CD4-positive, alpha-beta T cell (primary cell): ENCODE data around the gene NANOS2. TPM values are rescaled to one million over a fixed set of nuclear protein-coding genes. Genes with fewer than 3 reads are reported as not detected.

Experiments
- ATAC-seq: fragments of 200-7000 bp; cut with Tn5 transposase; one replicate; pipeline ENCODE4 v1.10.0; 2022; ENCODE audit warnings: mild to moderate bottlenecking; ENCODE audit not compliant: poor library complexity
- CTCF ChIA-PET: fragments of 350-600 bp; sonication (Branson Sonifier 250); formaldehyde crosslinking; loops from one replicate; lab custom pipeline; 2021; ENCODE audit warnings: antibody characterized with exemption, inconsistent platforms; lab: Charles Lee
- POLR2A ChIA-PET: fragments of 350-600 bp; sonication (Branson Sonifier 250); formaldehyde crosslinking; loops from one replicate; lab custom pipeline; 2021; ENCODE audit warnings: antibody characterized with exemption, inconsistent platforms; lab: Charles Lee
- DNase-seq, 14 experiments: peaks; one replicate each; pipeline ENCODE4 v3.0.0-alpha.2; 2013 to 2020; ENCODE audit warnings: mixed read lengths in 2 of 14
- H3K27ac ChIP-seq, 2 donors: one replicate each; pipeline versions ENCODE4 v1.5.1 to v1.7.0; 2013; ENCODE audit warnings: low read length in 2 of 2, low read depth in 1 of 2, mild to moderate bottlenecking in 1 of 2
- H3K27me3 ChIP-seq, 2 experiments: 1 replicate in 1 of 2; 2 replicates in 1 of 2; pipeline versions ENCODE4 v1.6.1 to v1.7.0; 2013; ENCODE audit warnings: low read length in 2 of 2, control low read depth in 1 of 2, mild to moderate bottlenecking in 1 of 2, moderate library complexity in 1 of 2; ENCODE audit not compliant: insufficient read depth in 2 of 2, control insufficient read depth in 1 of 2
- H3K36me3 ChIP-seq: one replicate; pipeline ENCODE4 v1.6.1; 2013; ENCODE audit warnings: low read length, control low read depth; ENCODE audit not compliant: insufficient read depth
- H3K4me1 ChIP-seq: one replicate; pipeline ENCODE4 v1.6.1; 2013; ENCODE audit warnings: low read length, control low read depth; ENCODE audit not compliant: insufficient read depth
- H3K4me3 ChIP-seq: one replicate; pipeline ENCODE4 v1.5.1; 2013; ENCODE audit warnings: mild to moderate bottlenecking, low read length, moderate library complexity
- H3K9me3 ChIP-seq, 2 experiments: 1 replicate in 1 of 2; 2 replicates in 1 of 2; pipeline versions ENCODE4 v1.6.1 to v1.7.0; 2013; ENCODE audit warnings: low read length in 2 of 2, mild to moderate bottlenecking in 2 of 2, control low read depth in 1 of 2, moderate library complexity in 1 of 2; ENCODE audit not compliant: control insufficient read depth in 1 of 2, insufficient read depth in 1 of 2
- H3K27ac Mint-ChIP-seq: one replicate; pipeline ENCODE4 v1.8.0; 2020; ENCODE audit warnings: mixed read lengths
- H3K27me3 Mint-ChIP-seq: one replicate; pipeline ENCODE4 v1.8.0; 2021; ENCODE audit warnings: mixed read lengths
- H3K36me3 Mint-ChIP-seq: one replicate; pipeline ENCODE4 v1.8.0; 2021; ENCODE audit warnings: low read depth, mixed read lengths
- H3K4me1 Mint-ChIP-seq: one replicate; pipeline ENCODE4 v1.8.0; 2021; ENCODE audit warnings: low read depth, mixed read lengths
- H3K4me3 Mint-ChIP-seq: one replicate; pipeline ENCODE4 v1.8.0; 2020; ENCODE audit warnings: mild to moderate bottlenecking, mixed read lengths
- H3K9me3 Mint-ChIP-seq: one replicate; pipeline ENCODE4 v1.8.0; 2020; ENCODE audit warnings: mixed read lengths
- intact Hi-C, 2 experiments: fragments of 100-400 bp; cut with DNase I in 1 of 2; cut with micrococcal nuclease in 1 of 2; formaldehyde crosslinking; loops; one replicate each; pipeline versions ENCODE4 v1.15.1 to v1.9.0; 2023 to 2025; cut with DNase I, micrococcal nuclease
- total RNA-seq, 174 experiments: library from RNA in 2 of 174; stranded (reverse) in 2 of 174; gene quantifications; one replicate each; pipeline ENCODE4 v1.2.3 and lab custom pipeline; 2021 to 2026
- TF ChIP-seq, protein P1 (sequence below): fragments of 200-600 bp; IDR thresholded peaks from one replicate; pipeline ENCODE4 v1.8.0; 2022; ENCODE audit warnings: antibody characterized with exemption, mild to moderate bottlenecking

The NANOS2 gene
- total RNA-seq, 2 experiments from 2014 or later = not detected

DNA sequence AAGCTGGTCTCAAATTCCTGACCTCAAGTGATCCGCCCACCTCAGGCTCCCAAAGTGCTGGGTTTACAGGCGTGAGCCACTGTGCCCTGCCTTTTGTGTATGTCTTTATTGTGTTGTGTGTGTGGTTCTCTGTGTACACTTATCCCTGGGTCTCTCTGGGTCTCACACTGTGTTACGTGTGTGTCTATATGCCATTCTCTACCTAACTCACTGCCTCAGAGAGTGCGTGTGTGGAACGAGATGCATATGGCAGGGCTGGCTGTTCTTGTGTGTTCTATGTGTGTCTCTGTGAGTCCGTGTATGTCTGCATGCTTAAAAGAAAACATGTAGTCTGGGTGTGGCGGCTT lies 40.0 kb downstream of the NANOS2 start:
- CTCF ChIA-PET = interaction anchor here (1.4 kb wide), 1 partner anchor 11 kb away, joined by 3 read pairs; the partner anchor contains the start of gene SYMPK
- H3K27me3 ChIP-seq = peaks cover 0 to 7% of the 10 kb centered on the region in 2 experiments

DNA sequence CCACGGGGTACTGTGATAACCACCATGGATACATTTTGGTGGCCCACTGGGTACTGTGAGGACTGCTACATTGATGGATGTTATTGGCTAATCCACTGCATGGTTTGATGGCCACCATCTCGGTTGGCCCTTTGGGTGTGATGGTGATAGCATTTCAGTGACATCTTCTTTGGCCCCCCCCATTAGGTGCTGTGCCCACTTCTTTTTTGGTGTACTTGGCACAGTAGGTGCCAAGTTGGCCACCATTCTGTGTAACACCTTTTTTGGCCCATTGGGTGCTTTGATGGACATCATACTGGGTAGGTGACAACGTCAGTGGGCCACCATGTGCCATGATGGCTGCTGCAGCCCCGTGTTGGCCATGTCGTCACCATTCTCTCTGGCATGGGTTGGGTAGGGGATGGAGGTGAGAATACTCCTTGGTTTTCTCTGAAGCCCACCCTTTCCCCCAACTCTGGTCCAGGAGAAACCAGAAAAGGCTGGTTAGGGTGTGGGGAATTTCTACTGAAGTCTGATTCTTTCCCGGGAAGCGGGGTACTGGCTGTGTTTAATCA lies 41.3 kb downstream of the NANOS2 start:
- no peak overlapping the region for H3K4me3 ChIP-seq
- Mint-ChIP-seq H3K36me3 (no peaks in the 10 kb centered on the region), H3K27me3 (peaks cover 27% of the 10 kb centered on the region), H3K4me3 (no peak overlapping the region), H3K27ac (no peak overlapping the region), H3K9me3 (no peaks in the 10 kb centered on the region), H3K4me1 (peaks cover 16% of the 10 kb centered on the region)
- ChIA-PET CTCF (interaction anchor here (1.4 kb wide), 1 partner anchor 10 kb away, joined by 3 read pairs; the partner anchor contains the start of gene SYMPK), POLR2A (no interaction called here)
- DNase-seq (no peak), ATAC-seq (no peak)
- TF ChIP-seq, protein P1, sequence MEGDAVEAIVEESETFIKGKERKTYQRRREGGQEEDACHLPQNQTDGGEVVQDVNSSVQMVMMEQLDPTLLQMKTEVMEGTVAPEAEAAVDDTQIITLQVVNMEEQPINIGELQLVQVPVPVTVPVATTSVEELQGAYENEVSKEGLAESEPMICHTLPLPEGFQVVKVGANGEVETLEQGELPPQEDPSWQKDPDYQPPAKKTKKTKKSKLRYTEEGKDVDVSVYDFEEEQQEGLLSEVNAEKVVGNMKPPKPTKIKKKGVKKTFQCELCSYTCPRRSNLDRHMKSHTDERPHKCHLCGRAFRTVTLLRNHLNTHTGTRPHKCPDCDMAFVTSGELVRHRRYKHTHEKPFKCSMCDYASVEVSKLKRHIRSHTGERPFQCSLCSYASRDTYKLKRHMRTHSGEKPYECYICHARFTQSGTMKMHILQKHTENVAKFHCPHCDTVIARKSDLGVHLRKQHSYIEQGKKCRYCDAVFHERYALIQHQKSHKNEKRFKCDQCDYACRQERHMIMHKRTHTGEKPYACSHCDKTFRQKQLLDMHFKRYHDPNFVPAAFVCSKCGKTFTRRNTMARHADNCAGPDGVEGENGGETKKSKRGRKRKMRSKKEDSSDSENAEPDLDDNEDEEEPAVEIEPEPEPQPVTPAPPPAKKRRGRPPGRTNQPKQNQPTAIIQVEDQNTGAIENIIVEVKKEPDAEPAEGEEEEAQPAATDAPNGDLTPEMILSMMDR = no peak
- H3K27me3 ChIP-seq = peaks cover 0 to 7% of the 10 kb centered on the region in 2 experiments
- H3K4me1 ChIP-seq = peaks cover 12% of the 10 kb centered on the region
- intact Hi-C loops = no loop called here
- no peak overlapping the region for H3K27ac ChIP-seq
- peaks cover 0 to 9% of the 10 kb centered on the region in 2 experiments for H3K9me3 ChIP-seq
- no peaks in the 10 kb centered on the region for H3K36me3 ChIP-seq

More for the DNA sequence above, 40.0 kb downstream of the NANOS2 start:
- Histone ChIP-seq H3K36me3 (no peaks in the 10 kb centered on the region), H3K27ac (no peak overlapping the region), H3K9me3 (peaks cover 0 to 9% of the 10 kb centered on the region in 2 experiments), H3K4me3 (no peak overlapping the region), H3K4me1 (peaks cover 12% of the 10 kb centered on the region)
- H3K27ac Mint-ChIP-seq = no peak overlapping the region
- H3K9me3 Mint-ChIP-seq = no peaks in the 10 kb centered on the region
- TF ChIP-seq, protein P1 = no peak
- intact Hi-C loops = no loop called here
- no peaks in the 10 kb centered on the region for H3K36me3 Mint-ChIP-seq
- ATAC-seq (no peak), DNase-seq (no peak)
- no peak overlapping the region for H3K4me3 Mint-ChIP-seq
- peaks cover 34% of the 10 kb centered on the region for H3K27me3 Mint-ChIP-seq
- peaks cover 16% of the 10 kb centered on the region for H3K4me1 Mint-ChIP-seq
- POLR2A ChIA-PET = no interaction called here

DNA sequence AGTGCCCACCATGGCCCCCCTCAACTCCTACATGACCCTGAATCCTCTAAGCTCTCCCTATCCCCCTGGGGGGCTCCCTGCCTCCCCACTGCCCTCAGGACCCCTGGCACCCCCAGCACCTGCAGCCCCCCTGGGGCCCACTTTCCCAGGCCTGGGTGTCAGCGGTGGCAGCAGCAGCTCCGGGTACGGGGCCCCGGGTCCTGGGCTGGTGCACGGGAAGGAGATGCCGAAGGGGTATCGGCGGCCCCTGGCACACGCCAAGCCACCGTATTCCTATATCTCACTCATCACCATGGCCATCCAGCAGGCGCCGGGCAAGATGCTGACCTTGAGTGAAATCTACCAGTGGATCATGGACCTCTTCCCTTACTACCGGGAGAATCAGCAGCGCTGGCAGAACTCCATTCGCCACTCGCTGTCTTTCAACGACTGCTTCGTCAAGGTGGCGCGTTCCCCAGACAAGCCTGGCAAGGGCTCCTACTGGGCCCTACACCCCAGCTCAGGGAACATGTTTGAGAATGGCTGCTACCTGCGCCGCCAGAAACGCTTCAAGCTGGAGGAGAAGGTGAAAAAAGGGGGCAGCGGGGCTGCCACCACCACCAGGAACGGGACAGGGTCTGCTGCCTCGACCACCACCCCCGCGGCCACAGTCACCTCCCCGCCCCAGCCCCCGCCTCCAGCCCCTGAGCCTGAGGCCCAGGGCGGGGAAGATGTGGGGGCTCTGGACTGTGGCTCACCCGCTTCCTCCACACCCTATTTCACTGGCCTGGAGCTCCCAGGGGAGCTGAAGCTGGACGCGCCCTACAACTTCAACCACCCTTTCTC lies 42.3 kb downstream of the NANOS2 start:
- ATAC-seq = no peak
- no peaks in the 10 kb centered on the region for H3K9me3 Mint-ChIP-seq

More for the DNA sequence above, 42.3 kb downstream of the NANOS2 start:
- intact Hi-C loops = no loop called here
- H3K36me3 Mint-ChIP-seq = no peaks in the 10 kb centered on the region
- no peak overlapping the region for H3K4me3 Mint-ChIP-seq
- Histone ChIP-seq H3K27ac (no peak overlapping the region), H3K27me3 (peaks cover 0 to 7% of the 10 kb centered on the region in 2 experiments), H3K9me3 (peaks cover 0 to 9% of the 10 kb centered on the region in 2 experiments), H3K4me1 (peaks cover 12% of the 10 kb centered on the region), H3K36me3 (no peaks in the 10 kb centered on the region), H3K4me3 (no peak overlapping the region)
- peaks cover 18% of the 10 kb centered on the region for H3K27me3 Mint-ChIP-seq
- no peak overlapping the region for H3K27ac Mint-ChIP-seq
- CTCF ChIA-PET = no interaction called here
- POLR2A ChIA-PET = no interaction called here
- DNase-seq = no peak
- TF ChIP-seq, protein P1 = no peak
- peaks cover 9% of the 10 kb centered on the region for H3K4me1 Mint-ChIP-seq
